ENCODE measurements around the gene NDUFB7.

NDUFB7 gene

DNA sequence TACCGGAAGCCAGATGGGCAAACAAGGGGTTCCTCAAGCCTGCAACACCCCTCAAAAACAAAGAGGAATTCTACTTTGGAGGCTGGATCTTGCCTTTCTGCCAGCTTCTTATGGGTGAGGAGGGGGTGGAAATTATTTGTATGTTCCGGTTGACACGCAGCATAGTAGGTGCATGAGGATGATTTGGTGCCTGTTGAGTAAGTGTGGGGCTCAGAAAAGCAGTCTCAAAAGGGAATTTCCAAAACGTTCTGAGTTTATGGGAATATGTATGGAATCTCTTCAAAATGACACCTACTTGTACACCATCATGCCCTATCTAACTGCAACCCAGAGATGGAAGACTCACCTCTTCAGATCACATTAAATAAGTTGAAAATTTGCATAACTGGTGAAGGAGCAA lies 45.4 kb downstream of the NDUFB7 start:
- H3K4me3 Mint-ChIP-seq = no peak overlapping the region
- peaks cover 31% of the 10 kb centered on the region for H3K4me1 Mint-ChIP-seq
- peak overlapping the region; percentile 23 for H3K27ac Mint-ChIP-seq
- H3K9me3 Mint-ChIP-seq = no peaks in the 10 kb centered on the region
- no peak for DNase-seq (ENCODE audit: low spot score in 2 of 2)
- ATAC-seq = no peak
- H3K36me3 Mint-ChIP-seq = peaks cover 20% of the 10 kb centered on the region

DNA sequence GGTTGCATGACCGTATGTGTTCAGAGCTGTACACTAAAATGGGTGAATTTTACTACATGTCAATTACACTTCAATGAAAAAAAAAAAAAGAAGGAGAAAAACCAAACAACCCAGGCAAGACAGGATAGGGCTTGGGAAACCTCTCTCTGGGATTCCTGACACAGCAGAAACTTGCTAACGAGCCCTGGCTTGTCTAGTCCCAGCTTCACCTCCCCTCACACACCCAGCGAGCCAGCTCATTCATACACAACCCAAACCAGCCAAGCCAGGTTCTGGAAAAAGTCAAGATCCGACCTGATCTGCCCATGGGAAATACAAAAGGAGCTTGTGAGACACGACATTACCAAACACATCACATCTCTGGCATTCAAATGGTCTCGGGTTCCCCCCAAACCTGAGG lies 46.1 kb downstream of the NDUFB7 start:
- H3K4me1 Mint-ChIP-seq = peaks cover 31% of the 10 kb centered on the region
- H3K27ac Mint-ChIP-seq = peak overlapping the region; percentile 23

DNA sequence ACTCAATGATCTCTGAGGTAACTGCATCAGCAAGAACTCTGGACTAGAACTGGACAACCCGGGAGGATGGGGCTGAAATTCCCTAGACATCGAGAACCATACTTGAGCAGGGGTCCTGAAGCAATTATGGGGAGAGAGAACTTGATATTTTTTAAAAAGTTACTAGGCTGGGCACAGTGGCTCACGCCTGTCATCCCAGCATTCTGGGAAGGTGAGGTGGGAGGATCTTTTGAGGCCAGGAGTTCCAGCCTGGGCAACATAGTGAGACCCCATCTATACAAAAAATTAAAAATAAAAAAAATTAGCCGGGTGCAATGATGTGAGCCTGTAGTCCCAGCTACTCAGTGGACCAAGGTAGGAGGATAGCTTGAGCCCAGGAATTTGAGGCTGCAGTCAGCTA lies 51.3 kb downstream of the NDUFB7 start:
- H3K9me3 Mint-ChIP-seq = no peaks in the 10 kb centered on the region
- peaks cover 48% of the 10 kb centered on the region for H3K36me3 Mint-ChIP-seq
- peak overlapping the region; percentile 94 for H3K27ac Mint-ChIP-seq
- H3K4me3 Mint-ChIP-seq = no peak overlapping the region
- peaks cover 56% of the 10 kb centered on the region for H3K4me1 Mint-ChIP-seq
- ATAC-seq (no peak), DNase-seq (ENCODE audit: low spot score in 2 of 2) (no peak)

More for the DNA sequence above, 46.1 kb downstream of the NDUFB7 start:
- ATAC-seq = no peak
- Mint-ChIP-seq H3K4me3 (no peak overlapping the region), H3K9me3 (no peaks in the 10 kb centered on the region), H3K36me3 (peaks cover 20% of the 10 kb centered on the region)
- no peak for DNase-seq (ENCODE audit: low spot score in 2 of 2)

DNA sequence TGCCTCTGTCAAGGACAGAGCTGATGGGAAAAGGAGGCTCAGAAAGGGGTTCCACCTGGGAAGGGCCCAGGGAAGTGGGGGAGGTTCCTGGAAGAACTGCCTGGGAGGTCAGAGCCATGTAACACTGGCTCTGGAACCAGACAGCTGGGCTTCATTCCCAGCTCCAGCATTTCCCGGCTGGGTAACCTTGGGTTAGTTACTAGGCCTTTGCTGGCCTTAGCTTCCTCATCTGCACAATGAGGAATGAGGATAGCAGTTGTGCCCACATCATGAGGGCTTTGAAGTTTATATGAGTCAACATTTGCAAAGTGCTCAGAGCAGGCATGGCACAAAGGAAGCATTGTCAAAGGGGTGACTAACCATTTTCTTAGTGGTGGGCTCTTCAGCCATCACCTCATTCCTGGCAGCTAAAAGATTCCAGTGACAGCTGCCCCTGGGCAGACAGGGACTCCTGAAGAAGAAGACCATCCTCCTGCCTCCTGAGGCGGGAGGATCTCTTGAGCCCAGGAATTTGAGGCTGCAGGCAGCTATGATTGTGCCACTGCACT lies 51.9 kb downstream of the NDUFB7 start:
- no peaks in the 10 kb centered on the region for H3K9me3 Mint-ChIP-seq
- H3K4me1 Mint-ChIP-seq = peaks cover 62% of the 10 kb centered on the region
- H3K36me3 Mint-ChIP-seq = peaks cover 54% of the 10 kb centered on the region
- ATAC-seq (no peak), DNase-seq (ENCODE audit: low spot score in 2 of 2) (no peak)
- H3K4me3 Mint-ChIP-seq = peak overlapping the region; percentile 90
- peak overlapping the region; percentile 94 for H3K27ac Mint-ChIP-seq

DNA sequence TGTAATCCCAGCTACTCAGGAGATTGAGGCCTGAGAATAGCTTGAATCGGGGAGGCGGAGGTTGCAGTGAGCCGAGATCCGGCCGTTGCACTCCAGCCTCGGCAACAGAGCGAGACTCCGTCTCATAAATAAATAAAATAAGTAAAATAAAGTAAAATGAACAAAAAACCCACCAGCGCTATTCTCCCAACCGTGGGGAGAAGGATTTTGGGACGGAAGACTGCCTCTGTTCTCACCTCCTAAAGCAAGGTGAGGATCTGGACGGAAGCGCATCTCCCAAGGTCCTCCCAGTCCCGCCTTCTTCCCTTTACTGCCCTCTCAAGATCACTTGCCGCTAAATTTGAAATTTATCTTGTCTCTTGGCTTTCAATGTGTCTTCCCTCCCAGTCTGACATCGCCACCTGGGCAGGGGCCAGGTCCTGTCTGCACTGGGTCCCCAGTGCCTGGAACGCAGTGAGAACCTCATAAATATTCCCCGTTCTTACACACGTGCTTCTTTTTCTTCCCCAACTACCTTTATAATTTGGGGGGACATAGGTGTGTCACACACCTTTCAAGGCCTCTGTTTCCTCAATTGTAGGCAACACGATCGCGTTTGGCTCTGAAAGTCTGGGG lies 52.5 kb downstream of the NDUFB7 start:
- ATAC-seq (no peak), DNase-seq (ENCODE audit: low spot score in 2 of 2) (no peak)
- peaks cover 68% of the 10 kb centered on the region for H3K4me1 Mint-ChIP-seq
- no peaks in the 10 kb centered on the region for H3K9me3 Mint-ChIP-seq
- peaks cover 60% of the 10 kb centered on the region for H3K36me3 Mint-ChIP-seq
- H3K4me3 Mint-ChIP-seq = peak overlapping the region; percentile 90
- H3K27ac Mint-ChIP-seq = peak overlapping the region; percentile 94

DNA sequence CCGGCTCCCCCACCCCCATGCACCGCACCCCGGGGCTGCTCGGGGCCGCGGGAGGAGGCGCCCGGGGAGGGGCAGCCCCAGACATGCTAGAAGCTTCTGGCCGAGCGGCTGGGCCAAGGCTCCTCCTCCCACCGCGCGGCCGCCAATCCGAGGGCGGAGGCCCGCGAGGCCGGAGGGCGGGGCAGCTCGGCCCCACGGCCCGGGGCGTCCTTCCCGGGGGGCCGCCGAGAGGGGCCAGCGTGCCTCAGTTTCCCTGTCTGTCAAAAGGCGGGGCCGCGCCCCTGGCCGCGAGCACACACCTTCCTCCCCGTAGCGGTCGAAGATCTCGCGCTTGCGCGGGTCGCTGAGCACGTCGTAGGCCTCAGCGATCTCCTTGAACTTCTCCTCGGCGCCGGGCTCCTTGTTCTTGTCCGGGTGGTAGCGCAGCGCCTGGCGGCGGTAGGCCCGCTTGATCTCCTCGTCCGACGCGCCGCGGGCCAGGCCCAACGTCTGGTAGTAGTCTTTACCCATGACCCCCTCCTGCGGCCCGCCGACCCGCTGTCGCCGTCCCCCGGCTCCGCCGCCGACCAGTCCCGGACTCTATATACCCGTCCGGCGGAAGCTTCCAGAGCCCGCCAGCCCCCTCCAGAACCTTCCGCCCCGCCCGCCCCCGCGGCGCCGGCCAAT lies 53.9 kb downstream of the NDUFB7 start, which contains the start of gene DNAJB1:
Gene DNAJB1, minus strand, starts transcription at position 558 of the 666 bp plus-strand sequence. Its CDS starts 48 bp downstream, at position 510.
- H3K27ac Mint-ChIP-seq = peak within 1 kb of the TSS; percentile 94
- H3K9me3 Mint-ChIP-seq = no peaks in the 10 kb centered on the region
- H3K4me1 Mint-ChIP-seq = peaks cover 62% of the 10 kb centered on the region
- ATAC-seq (peak; percentile 74), DNase-seq (ENCODE audit: low spot score in 2 of 2) (peak in 1 of 2 donors; percentile 77)
- peak within 1 kb of the TSS; percentile 90 for H3K4me3 Mint-ChIP-seq
- peaks cover 74% of the 10 kb centered on the region for H3K36me3 Mint-ChIP-seq

DNA sequence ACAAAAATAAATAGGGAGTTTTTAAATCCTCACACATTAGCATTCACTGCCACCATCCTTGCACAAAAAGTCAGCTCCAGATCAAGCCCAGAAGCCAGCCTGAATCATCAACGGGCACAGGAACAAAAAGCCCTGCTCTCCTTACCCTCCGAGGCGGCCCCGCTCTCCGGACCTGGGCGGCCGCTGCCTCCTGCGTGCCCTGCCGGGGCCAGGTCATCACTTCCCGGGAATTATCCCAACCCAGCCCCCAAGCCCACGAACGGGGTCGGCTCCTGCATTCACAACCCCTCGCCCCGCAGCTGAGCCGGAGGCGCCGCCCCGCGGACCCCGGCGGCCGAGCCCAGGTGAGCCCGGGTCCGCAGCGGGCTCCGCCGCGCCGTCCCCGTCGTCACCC lies 54.4 kb downstream of the NDUFB7 start:
- Mint-ChIP-seq H3K36me3 (peaks cover 77% of the 10 kb centered on the region), H3K9me3 (no peaks in the 10 kb centered on the region), H3K4me1 (peaks cover 57% of the 10 kb centered on the region), H3K27ac (peak overlapping the region; percentile 94), H3K4me3 (peak overlapping the region; percentile 90)
- ATAC-seq (no peak), DNase-seq (ENCODE audit: low spot score in 2 of 2) (peak in 1 of 2 donors; percentile 28)

DNA sequence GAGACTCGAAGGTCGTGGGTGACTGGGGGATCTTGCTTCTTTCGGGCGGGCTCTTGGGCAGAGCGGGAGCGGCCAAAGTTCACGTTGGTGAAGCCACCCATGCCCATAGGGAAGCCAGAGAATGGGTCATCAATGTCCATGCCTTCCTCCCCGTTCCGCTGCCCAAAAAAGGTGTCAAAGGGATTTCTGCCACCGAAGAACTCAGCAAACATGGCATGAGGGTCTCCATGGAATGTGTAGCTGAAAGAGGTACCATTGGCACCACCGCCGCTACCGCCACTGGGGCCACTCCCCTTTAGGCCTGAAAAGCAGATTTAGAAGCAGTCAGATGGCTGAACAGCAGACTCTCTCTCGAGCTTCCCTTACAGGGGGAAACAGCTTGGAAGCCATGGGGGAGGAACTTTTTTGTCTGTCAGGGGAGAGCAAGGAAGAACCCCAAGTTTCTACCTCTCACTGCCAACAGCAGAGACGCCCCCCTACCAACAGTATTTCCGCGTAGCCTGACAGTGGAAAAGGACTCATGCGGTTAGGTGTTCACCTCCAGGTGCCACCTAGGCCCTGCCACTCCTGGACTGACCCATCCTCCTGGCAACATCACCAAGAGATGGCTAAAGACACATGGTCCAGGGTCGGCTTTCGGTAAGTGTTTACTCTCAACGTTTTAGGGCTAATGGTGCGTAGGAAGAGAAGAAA lies 55.0 kb downstream of the NDUFB7 start:
- DNase-seq (ENCODE audit: low spot score in 2 of 2) (peak in 1 of 2 donors; percentile 68), ATAC-seq (no peak)
- peaks cover 74% of the 10 kb centered on the region for H3K36me3 Mint-ChIP-seq
- H3K4me3 Mint-ChIP-seq = peak overlapping the region; percentile 90
- peaks cover 51% of the 10 kb centered on the region for H3K4me1 Mint-ChIP-seq
- no peaks in the 10 kb centered on the region for H3K9me3 Mint-ChIP-seq
- H3K27ac Mint-ChIP-seq = peak overlapping the region; percentile 94
